ENCODE measurements around the gene KRTAP9-9.

GRCh38 chr17:41254861-41255260 is 323 bp upstream of the KRTAP9-9 start:
- TF ChIP-seq CTCF (IDR thresholded peaks at IDR 0.05; ENCODE audit: insufficient read depth, low read length, poor library complexity, severe bottlenecking) (no peak), EZH2phosphoT487 (conservative IDR thresholded peaks at IDR 0.05; ENCODE audit: low read length) (no peak)

Measured in SU-DHL-6 (cell line).